Measurements from ENCODE around the gene FOXO3. TPM values are rescaled to one million over a fixed set of nuclear protein-coding genes. Genes with fewer than 3 reads are reported as not detected.
A peak's percentile ranks its signal among the peaks of the same experiment; 100 is the strongest.

FOXO3 gene
- total RNA-seq, 4 donors from 2014 or later, result 29.9 to 66.1 (median 59.1) TPM

- Histone ChIP-seq H3K27ac (no peak overlapping the region), H3K27me3 (no peaks in the 10 kb centered on the region), H3K4me3 (no peak overlapping the region), H3K36me3 (no peaks in the 10 kb centered on the region), H3K4me1 (peaks cover 0 to 6% (median 0%) of the 10 kb centered on the region in 4 donors), H3K9me3 (peaks cover 5 to 6% of the 10 kb centered on the region in 2 donors)
- in situ Hi-C loops (cut with MboI; ENCODE audit: low pct_ligation_motif_present in 1 of 4, low pct_unique_long_range_greater_than_20kb in 1 of 4, low sequenced_read_pairs in 3 of 4) (no loop called here), intact Hi-C loops (cut with DNase I; ENCODE audit: low total_unique reads) (no loop called here)
- WGBS, 2 donors (ENCODE audit: low coverage in 1 of 2), result 75 to 81% methylated on average over 5 to 13 of the region's 13 CpGs
- DNase-seq, result no peak
- TF ChIP-seq POLR2AphosphoS5 (IDR thresholded peaks at IDR 0.05) (no peak), EP300 (IDR thresholded peaks at IDR 0.05; ENCODE audit: low read depth) (no peak), POLR2A (IDR thresholded peaks at IDR 0.05) (no peak)
- TF ChIP-seq, protein P1, sequence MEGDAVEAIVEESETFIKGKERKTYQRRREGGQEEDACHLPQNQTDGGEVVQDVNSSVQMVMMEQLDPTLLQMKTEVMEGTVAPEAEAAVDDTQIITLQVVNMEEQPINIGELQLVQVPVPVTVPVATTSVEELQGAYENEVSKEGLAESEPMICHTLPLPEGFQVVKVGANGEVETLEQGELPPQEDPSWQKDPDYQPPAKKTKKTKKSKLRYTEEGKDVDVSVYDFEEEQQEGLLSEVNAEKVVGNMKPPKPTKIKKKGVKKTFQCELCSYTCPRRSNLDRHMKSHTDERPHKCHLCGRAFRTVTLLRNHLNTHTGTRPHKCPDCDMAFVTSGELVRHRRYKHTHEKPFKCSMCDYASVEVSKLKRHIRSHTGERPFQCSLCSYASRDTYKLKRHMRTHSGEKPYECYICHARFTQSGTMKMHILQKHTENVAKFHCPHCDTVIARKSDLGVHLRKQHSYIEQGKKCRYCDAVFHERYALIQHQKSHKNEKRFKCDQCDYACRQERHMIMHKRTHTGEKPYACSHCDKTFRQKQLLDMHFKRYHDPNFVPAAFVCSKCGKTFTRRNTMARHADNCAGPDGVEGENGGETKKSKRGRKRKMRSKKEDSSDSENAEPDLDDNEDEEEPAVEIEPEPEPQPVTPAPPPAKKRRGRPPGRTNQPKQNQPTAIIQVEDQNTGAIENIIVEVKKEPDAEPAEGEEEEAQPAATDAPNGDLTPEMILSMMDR (IDR thresholded peaks at IDR 0.05), result no peak
These were observed 167.4 kb downstream of the FOXO3 start for GRCh38 chr6:108727966-108728730.

- Histone ChIP-seq H3K4me1 (peaks cover 0 to 6% (median 0%) of the 10 kb centered on the region in 4 donors), H3K27ac (no peak overlapping the region), H3K4me3 (no peak overlapping the region), H3K36me3 (no peaks in the 10 kb centered on the region), H3K9me3 (peaks cover under 1 to 6% of the 10 kb centered on the region in 2 donors), H3K27me3 (no peaks in the 10 kb centered on the region)
- DNase-seq, result no peak
- 93% methylated on average over 5 of the region's 7 CpGs; no CpG with 5 or more reads in 1 of the 2 donors for WGBS, 2 donors (ENCODE audit: low coverage in 1 of 2)
- no peak for TF ChIP-seq POLR2AphosphoS5 (IDR thresholded peaks at IDR 0.05)
- intact Hi-C loops (cut with DNase I; ENCODE audit: low total_unique reads), result no loop called here
- in situ Hi-C loops (cut with MboI; ENCODE audit: low pct_ligation_motif_present in 1 of 4, low pct_unique_long_range_greater_than_20kb in 1 of 4, low sequenced_read_pairs in 3 of 4), result no loop called here
These were observed 168.1 kb downstream of the FOXO3 start for GRCh38 chr6:108728826-108729225.

- in situ Hi-C loops (cut with MboI; ENCODE audit: low pct_ligation_motif_present in 1 of 4, low pct_unique_long_range_greater_than_20kb in 1 of 4, low sequenced_read_pairs in 3 of 4), result no loop called here
- Histone ChIP-seq H3K4me3 (no peak overlapping the region), H3K9me3 (no peaks in the 10 kb centered on the region), H3K27me3 (no peaks in the 10 kb centered on the region), H3K27ac (no peak overlapping the region), H3K36me3 (no peaks in the 10 kb centered on the region), H3K4me1 (peaks cover 0 to 8% (median 0%) of the 10 kb centered on the region in 4 donors)
- intact Hi-C loops (cut with DNase I; ENCODE audit: low total_unique reads), result no loop called here
- TF ChIP-seq, protein P1 (IDR thresholded peaks at IDR 0.05), result no peak
- no peak for TF ChIP-seq POLR2AphosphoS5 (IDR thresholded peaks at IDR 0.05)
- TF ChIP-seq POLR2A (IDR thresholded peaks at IDR 0.05), result no peak
- TF ChIP-seq EP300 (IDR thresholded peaks at IDR 0.05; ENCODE audit: low read depth), result no peak
- no peak for DNase-seq
- 58 to 72% methylated on average over 12 to 13 of the region's 13 CpGs for WGBS, 2 donors (ENCODE audit: low coverage in 1 of 2)
These were observed 170.2 kb downstream of the FOXO3 start for GRCh38 chr6:108730635-108731515.

- peak; percentile 67 for DNase-seq
- 76 to 80% methylated on average over 2 to 16 of the region's 16 CpGs for WGBS, 2 donors (ENCODE audit: low coverage in 1 of 2)
- no peaks in the 10 kb centered on the region for H3K36me3 ChIP-seq
- H3K4me1 ChIP-seq, result peaks cover 0 to 14% (median 2%) of the 10 kb centered on the region in 4 donors
- TF ChIP-seq POLR2A (IDR thresholded peaks at IDR 0.05) (no peak), EP300 (IDR thresholded peaks at IDR 0.05; ENCODE audit: low read depth) (no peak), POLR2AphosphoS5 (IDR thresholded peaks at IDR 0.05) (peak in 2 of 3 donors; percentile 10 to 18)
- TF ChIP-seq, protein P1 (IDR thresholded peaks at IDR 0.05), result no peak
- H3K27me3 ChIP-seq, result no peaks in the 10 kb centered on the region
- H3K9me3 ChIP-seq, result no peaks in the 10 kb centered on the region
- intact Hi-C loops (cut with DNase I; ENCODE audit: low total_unique reads) (no loop called here), in situ Hi-C loops (cut with MboI; ENCODE audit: low pct_ligation_motif_present in 1 of 4, low pct_unique_long_range_greater_than_20kb in 1 of 4, low sequenced_read_pairs in 3 of 4) (no loop called here)
- peak overlapping the region in 2 of 4 donors; percentile 7 to 60 for H3K27ac ChIP-seq
- H3K4me3 ChIP-seq, result no peak overlapping the region
These were observed 171.6 kb downstream of the FOXO3 start for GRCh38 chr6:108732091-108732870.
